GM23338 (cell line): ENCODE measurements around the gene GRK5.

Experiments used
- CREB1 ChIP-seq: fragments of 250-450 bp; sonication (Bioruptor Pico); IDR thresholded peaks from 2 replicates; pipeline ENCODE4 v1.5.0; 2020; ENCODE audit warnings: low read depth, mild to moderate bottlenecking, moderate library complexity
- CTCF ChIP-seq, 2 experiments: fragments of 200-600 bp in 1 of 2; sonication (generic) in 1 of 2; conservative IDR thresholded peaks; 2 replicates each; pipeline versions ENCODE4 v1.5.1 to v1.6.1; 2016 to 2017; ENCODE audit warnings: antibody characterized with exemption in 2 of 2, low read depth in 2 of 2, mild to moderate bottlenecking in 2 of 2, moderate library complexity in 1 of 2
- ETS1 ChIP-seq: IDR thresholded peaks from 2 replicates; pipeline ENCODE4 v1.6.1; 2016; ENCODE audit warnings: antibody characterized with exemption
- EZH2 ChIP-seq: fragments of 200-600 bp; sonication (generic); IDR thresholded peaks from one replicate; pipeline ENCODE4 v1.8.0; 2017; ENCODE audit warnings: antibody characterized with exemption, mild to moderate bottlenecking, low read depth; ENCODE audit not compliant: unreplicated experiment
- EZH2phosphoT487 ChIP-seq: fragments of 200-600 bp; sonication (generic); IDR thresholded peaks from one replicate; pipeline ENCODE4 v1.8.1; 2018; ENCODE audit warnings: antibody characterized with exemption; ENCODE audit not compliant: unreplicated experiment
- JUNB ChIP-seq: IDR thresholded peaks from one replicate; pipeline ENCODE4 v1.6.1; 2016; ENCODE audit warnings: antibody characterized with exemption; ENCODE audit not compliant: unreplicated experiment
- NANOG ChIP-seq: IDR thresholded peaks from 2 replicates; pipeline ENCODE4 v1.6.1; 2016; ENCODE audit warnings: antibody characterized with exemption, borderline replicate concordance
- POLR2AphosphoS5 ChIP-seq: IDR thresholded peaks from 2 replicates; pipeline ENCODE4 v1.6.1; 2016; ENCODE audit warnings: antibody characterized with exemption, low read depth
- ZNF331 ChIP-seq: fragments of 250-450 bp; sonication (Bioruptor Pico); IDR thresholded peaks from 2 replicates; pipeline ENCODE4 v1.5.0; 2020; ENCODE audit warnings: low read depth, mild to moderate bottlenecking, moderate library complexity
- TF ChIP-seq, protein P1 (sequence below): IDR thresholded peaks from one replicate; pipeline ENCODE4 v1.6.1; 2018; ENCODE audit warnings: antibody characterized with exemption; ENCODE audit not compliant: unreplicated experiment

GRCh38 chr10:119237722-119238436 is 30.5 kb downstream of the GRK5 start:
- TF ChIP-seq EZH2phosphoT487 (no peak), POLR2AphosphoS5 (no peak), EZH2 (no peak), CTCF (conservative IDR thresholded peaks at IDR 0.05; ENCODE audit: low read depth in 2 of 2) (no peak), CREB1 (no peak), ETS1 (no peak), JUNB (no peak), ZNF331 (CRISPR knock-in tag) (no peak), NANOG (no peak)
- TF ChIP-seq, protein P1, sequence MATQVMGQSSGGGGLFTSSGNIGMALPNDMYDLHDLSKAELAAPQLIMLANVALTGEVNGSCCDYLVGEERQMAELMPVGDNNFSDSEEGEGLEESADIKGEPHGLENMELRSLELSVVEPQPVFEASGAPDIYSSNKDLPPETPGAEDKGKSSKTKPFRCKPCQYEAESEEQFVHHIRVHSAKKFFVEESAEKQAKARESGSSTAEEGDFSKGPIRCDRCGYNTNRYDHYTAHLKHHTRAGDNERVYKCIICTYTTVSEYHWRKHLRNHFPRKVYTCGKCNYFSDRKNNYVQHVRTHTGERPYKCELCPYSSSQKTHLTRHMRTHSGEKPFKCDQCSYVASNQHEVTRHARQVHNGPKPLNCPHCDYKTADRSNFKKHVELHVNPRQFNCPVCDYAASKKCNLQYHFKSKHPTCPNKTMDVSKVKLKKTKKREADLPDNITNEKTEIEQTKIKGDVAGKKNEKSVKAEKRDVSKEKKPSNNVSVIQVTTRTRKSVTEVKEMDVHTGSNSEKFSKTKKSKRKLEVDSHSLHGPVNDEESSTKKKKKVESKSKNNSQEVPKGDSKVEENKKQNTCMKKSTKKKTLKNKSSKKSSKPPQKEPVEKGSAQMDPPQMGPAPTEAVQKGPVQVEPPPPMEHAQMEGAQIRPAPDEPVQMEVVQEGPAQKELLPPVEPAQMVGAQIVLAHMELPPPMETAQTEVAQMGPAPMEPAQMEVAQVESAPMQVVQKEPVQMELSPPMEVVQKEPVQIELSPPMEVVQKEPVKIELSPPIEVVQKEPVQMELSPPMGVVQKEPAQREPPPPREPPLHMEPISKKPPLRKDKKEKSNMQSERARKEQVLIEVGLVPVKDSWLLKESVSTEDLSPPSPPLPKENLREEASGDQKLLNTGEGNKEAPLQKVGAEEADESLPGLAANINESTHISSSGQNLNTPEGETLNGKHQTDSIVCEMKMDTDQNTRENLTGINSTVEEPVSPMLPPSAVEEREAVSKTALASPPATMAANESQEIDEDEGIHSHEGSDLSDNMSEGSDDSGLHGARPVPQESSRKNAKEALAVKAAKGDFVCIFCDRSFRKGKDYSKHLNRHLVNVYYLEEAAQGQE, result no peak
